ENCODE data around the gene GPN3.
"Not testable (repeated sequence)": the region's sequence is repeated elsewhere in the genome, so short reads cannot be mapped to it uniquely, and the experiment has no call there.

The GPN3 gene

DNA sequence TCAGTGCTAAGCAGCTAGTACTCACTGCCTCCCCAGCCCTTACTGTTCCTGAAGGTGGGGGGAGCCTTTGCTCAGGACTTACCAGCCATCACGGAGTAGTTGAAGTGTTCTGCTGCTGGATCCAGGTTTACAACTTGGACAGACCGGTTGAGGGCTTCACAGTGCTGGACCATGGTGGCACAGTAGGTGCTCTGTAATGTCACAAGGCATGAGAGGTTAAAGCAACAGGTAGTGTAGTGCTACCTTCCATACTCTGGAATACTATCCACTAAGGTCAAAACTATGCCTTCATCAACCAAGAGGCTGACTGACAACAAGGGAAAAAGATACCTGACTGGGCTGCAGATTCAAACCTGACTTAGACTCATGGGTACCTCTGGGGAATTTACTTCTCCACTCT lies 3.0 kb downstream of the GPN3 start:
- H3K9me3 Mint-ChIP-seq = no peaks in the 10 kb centered on the region
- peaks cover 38% of the 10 kb centered on the region for H3K4me1 Mint-ChIP-seq
- ATAC-seq (no peak), DNase-seq (ENCODE audit: low spot score in 2 of 2) (no peak)
- no peak overlapping the region for H3K4me3 Mint-ChIP-seq
- H3K27ac Mint-ChIP-seq = no peak overlapping the region
- peaks cover 68% of the 10 kb centered on the region for H3K36me3 Mint-ChIP-seq

DNA sequence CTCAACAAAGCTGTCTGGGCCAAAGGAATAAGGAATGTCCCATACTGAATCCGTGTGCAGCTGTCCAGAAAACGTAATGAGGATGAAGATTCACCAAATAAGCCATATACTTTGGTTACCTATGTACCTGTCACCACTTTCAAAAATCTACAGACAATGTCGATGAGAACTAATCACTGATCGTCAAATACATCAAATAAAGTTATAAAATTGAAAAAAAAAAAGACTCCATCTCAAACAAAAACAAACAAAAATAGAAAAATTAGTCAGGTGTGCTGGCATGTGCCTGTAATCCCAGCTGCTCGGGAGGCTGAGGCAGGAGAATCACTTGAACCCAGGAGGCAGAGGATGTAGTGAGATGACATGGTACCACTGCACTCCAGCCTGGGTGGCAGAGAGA lies 6.9 kb downstream of the GPN3 start:
- not testable (repeated sequence) for H3K9me3 Mint-ChIP-seq

DNA sequence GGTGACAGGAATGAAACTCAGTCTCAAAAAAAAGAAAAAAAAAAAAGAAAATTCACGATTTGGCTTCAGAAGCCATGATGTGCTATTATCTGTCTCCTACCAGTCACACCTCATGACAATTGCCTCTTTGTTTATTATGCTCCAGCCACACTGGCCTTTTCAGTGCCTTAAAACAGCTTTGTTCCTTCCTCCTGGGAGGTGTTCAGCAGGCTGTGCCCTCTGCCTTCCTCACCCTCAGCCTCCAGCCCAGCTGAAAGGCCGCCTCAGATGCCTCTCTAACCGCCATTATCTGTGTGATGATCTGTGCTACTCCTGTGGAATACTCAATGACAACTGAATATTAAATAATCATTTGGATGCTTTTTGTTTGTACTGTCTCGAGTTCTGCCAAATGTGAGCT lies 9.3 kb downstream of the GPN3 start:
- ATAC-seq = no peak
- Mint-ChIP-seq H3K4me1 (peaks cover 7% of the 10 kb centered on the region), H3K27ac (peak overlapping the region; percentile 4), H3K4me3 (no peak overlapping the region), H3K36me3 (peaks cover 91% of the 10 kb centered on the region), H3K9me3 (no peaks in the 10 kb centered on the region)
- no peak for DNase-seq (ENCODE audit: low spot score in 2 of 2)

More for the DNA sequence above, 6.9 kb downstream of the GPN3 start:
- H3K36me3 Mint-ChIP-seq = peaks cover 84% of the 10 kb centered on the region
- not testable (repeated sequence) for H3K4me1 Mint-ChIP-seq; DNase-seq (ENCODE audit: low spot score in 2 of 2); ATAC-seq; H3K4me3 Mint-ChIP-seq
- peak overlapping the region; percentile 39 for H3K27ac Mint-ChIP-seq

DNA sequence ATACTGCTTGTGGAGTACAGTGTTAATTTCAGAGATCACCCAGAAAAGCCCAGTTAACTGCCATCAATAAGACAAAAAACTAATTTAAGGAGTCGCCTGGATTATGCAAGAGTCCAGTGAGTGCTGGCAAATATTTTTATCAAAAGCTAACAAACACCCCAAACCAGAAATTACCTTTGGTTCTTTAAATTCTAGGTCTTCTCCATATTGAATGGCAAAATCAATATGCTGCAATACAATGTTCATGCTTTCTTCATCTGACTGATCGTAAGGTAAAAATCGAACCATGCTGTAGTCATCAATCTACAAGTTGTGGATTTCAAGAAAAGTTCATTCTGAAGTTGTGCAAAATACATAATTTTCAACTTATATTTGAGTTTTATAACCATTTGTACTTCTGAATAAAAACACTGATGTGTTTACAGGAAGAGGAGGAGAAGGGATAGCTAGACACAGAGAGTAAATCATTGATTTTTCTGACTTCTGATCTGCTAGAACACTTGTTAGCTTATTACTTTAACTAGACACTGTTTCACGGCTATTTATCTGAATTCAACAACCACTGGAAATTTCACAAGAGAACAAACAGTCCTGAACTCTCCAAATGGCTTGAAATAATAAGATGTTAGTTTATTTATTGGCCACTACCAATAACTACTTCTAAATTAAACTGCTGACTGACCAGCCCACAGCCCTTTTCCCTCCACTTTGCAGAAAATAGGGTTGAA lies 14.3 kb downstream of the GPN3 start:
- peaks cover 23% of the 10 kb centered on the region for H3K4me1 Mint-ChIP-seq
- no peak overlapping the region for H3K4me3 Mint-ChIP-seq
- no peak overlapping the region for H3K27ac Mint-ChIP-seq
- DNase-seq (ENCODE audit: low spot score in 2 of 2) = no peak
- peaks cover 82% of the 10 kb centered on the region for H3K36me3 Mint-ChIP-seq
- H3K9me3 Mint-ChIP-seq = no peaks in the 10 kb centered on the region
- no peak for ATAC-seq

DNA sequence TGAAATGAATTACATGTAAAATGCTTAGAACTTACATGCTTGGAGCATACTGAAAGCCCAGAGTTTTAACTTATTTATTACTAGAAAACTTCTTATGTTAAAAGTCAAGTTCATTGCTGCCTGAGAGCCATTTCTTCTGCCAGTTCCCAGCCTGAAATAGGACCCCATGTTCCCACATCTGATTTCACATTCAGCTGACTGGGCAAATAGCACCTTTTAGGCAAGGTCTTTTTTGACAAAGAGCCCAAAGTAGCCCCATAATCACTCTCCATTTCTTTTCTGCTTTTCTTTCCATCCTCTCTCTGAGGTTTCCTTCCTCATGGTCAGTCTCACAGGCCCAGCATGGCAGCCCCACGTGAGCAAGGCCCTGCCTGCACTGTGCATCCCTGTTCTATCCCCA lies 16.8 kb downstream of the GPN3 start:
- no peak for ATAC-seq
- H3K4me3 Mint-ChIP-seq = peak overlapping the region; percentile 100
- H3K4me1 Mint-ChIP-seq = peaks cover 41% of the 10 kb centered on the region
- H3K9me3 Mint-ChIP-seq = no peaks in the 10 kb centered on the region
- peak overlapping the region; percentile 100 for H3K27ac Mint-ChIP-seq
- H3K36me3 Mint-ChIP-seq = peaks cover 82% of the 10 kb centered on the region
- no peak for DNase-seq (ENCODE audit: low spot score in 2 of 2)

DNA sequence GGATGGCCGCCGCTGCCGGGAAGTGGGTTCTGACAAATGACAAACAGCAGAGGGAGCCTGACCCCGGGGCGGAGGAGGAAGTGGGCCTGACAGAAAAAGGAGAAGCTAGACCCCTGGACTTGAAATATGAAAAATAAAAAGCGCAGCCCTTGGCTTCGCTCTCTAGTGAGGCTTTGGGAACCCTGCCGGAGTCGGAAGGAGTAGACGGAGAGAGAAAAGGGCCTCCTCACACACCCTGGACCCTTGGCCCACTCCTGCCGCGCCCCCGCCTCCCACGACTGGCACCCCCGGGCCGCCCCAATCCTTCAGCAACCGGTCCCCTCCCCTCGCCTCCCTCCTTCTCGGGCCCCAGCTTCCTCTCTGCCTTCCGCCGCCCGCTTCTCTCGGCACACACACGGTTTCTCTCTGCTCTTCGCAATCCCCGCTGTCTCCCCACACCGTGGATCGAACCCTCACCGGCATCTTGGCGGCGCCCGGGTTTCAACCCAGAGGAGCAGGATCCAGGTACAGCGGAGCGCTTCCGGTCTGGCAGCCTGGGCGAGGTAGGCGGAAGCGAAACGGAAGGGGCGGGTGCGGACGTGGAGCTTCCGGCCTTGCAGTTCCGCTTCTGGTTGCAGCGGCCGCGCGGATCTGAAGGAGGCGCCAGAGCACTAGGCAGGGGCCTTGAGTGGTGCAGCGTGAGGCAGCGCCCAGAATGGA lies 18.1 kb downstream of the GPN3 start, which contains the start of gene ARPC3:
Gene ARPC3, minus strand, starts transcription at position 539 of the 699 bp plus-strand sequence. Its CDS starts 77 bp downstream, at position 462.
- H3K36me3 Mint-ChIP-seq = peaks cover 82% of the 10 kb centered on the region
- DNase-seq (ENCODE audit: low spot score in 2 of 2) = peak; percentile 81 to 95
- H3K27ac Mint-ChIP-seq = peak within 1 kb of the TSS; percentile 100
- peak; percentile 99 for ATAC-seq
- H3K4me1 Mint-ChIP-seq = peaks cover 47% of the 10 kb centered on the region
- no peaks in the 10 kb centered on the region for H3K9me3 Mint-ChIP-seq
- peak within 1 kb of the TSS; percentile 100 for H3K4me3 Mint-ChIP-seq

DNA sequence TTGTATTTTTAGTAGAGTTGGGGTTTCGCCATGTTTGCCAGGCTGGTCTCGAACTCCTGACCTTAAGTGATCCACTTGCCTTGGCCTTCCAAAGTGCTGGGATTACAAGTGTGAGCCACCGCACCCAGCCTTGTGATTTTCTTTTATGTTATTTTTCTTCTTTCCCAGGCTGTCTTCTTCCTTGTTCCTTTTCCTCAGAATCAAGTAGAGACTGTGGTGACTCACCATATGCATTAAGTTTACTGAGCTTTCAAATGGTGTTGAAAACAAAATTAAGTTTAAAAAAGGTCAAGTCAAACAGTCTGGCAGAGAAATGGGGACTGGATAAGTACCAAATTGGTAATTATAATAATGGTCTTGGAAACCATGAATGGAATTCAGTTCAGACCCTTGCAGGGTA lies 23.6 kb downstream of the GPN3 start:
- Mint-ChIP-seq H3K36me3 (peaks cover 100% of the 10 kb centered on the region), H3K4me1 (peaks cover 35% of the 10 kb centered on the region), H3K4me3 (no peak overlapping the region), H3K27ac (no peak overlapping the region), H3K9me3 (no peaks in the 10 kb centered on the region)
- DNase-seq (ENCODE audit: low spot score in 2 of 2) = no peak
- no peak for ATAC-seq

DNA sequence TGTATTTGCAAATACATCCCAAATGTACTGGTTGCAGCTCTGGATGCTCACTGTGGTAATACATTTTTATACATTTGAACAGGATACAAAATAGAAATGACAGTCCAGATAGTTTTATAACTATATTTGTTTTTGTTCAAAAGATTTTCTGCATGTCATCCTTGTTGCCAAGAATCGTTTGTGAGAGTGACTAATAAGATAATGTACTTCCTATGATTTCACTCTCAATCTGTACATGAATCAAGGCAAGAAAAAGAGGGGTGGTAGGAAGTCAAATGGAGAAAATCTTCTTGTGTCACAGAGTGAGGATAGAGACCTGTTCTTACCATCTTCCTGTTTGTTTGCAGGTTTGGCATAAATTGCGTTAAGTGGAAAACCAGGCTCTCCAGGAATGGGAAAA lies 31.8 kb downstream of the GPN3 start:
- Mint-ChIP-seq H3K9me3 (no peaks in the 10 kb centered on the region), H3K27ac (no peak overlapping the region), H3K4me1 (no peaks in the 10 kb centered on the region), H3K4me3 (no peak overlapping the region), H3K36me3 (peaks cover 93% of the 10 kb centered on the region)
- DNase-seq (ENCODE audit: low spot score in 2 of 2) (no peak), ATAC-seq (no peak)

DNA sequence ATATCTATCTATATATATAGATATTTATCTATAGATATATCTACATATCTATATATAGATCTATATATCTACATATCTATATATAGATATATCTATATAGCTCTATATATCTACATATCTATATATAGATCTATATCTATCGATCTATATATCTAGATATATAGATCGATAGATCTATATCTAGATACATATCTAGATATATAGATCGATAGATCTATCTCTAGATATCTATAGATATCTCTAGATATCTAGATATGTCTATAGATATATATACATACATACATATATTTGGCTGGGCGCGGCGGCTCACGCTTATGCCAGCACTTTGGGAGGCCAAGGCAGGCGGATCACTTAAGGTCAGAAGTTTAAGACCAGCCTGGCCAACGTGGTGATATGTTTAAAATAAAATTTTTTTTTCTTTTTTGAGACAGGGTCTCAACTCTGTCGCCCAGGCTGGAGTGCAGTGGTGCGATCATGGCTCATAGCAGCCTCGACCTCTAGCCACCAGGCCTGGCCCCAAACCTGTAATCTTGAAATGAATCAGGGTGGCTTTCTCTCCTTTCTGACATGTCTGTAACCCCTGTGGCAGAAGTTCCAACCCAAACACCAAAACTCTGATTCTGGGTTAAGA lies 36.0 kb downstream of the GPN3 start:
- peak overlapping the region; percentile 99 for H3K4me3 Mint-ChIP-seq
- H3K27ac Mint-ChIP-seq = peak overlapping the region; percentile 99
- peaks cover 53% of the 10 kb centered on the region for H3K36me3 Mint-ChIP-seq
- DNase-seq (ENCODE audit: low spot score in 2 of 2) (peak in 1 of 2 donors; percentile 54), ATAC-seq (peak; percentile 78)
- no peaks in the 10 kb centered on the region for H3K9me3 Mint-ChIP-seq
- no peaks in the 10 kb centered on the region for H3K4me1 Mint-ChIP-seq

DNA sequence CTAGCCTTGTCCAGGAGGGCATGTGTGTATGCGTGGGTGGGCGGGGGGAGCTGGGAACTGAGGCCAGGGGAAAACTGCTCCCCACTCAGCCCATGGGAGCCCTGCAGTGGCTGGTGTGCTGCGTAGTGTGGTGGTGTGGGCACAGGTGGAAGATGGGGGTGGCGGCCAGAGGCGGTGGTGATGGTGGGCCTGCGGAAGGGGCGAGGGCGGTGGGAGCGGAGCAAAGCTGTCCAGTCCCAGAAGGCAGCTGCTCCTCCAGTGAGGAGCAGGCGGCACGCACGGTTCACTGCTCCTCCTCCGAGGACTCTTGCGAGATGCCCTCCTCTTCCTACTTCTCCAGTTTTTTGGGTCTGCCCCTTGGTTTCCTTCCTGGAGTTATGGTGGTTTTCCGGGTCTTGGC lies 38.4 kb downstream of the GPN3 start:
- not testable (repeated sequence) for H3K27ac Mint-ChIP-seq

DNA sequence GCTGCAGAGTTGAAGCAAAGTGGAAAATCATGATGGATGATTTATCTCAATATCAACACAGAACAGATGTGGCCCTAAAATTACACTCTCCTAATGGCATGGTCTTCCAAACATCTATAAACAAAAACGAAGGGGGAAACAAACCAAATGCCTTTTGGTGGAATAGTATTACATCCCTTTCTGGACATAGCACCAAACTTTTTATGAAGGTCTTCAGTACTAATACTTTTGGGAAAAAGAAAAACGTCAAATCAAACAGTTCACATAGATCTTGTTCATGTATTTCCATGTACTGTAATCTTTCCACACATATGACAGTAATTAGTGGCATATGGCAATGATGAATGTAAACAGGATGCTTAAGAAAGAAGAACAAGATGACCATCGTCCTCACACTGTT lies 41.7 kb downstream of the GPN3 start:
- DNase-seq (ENCODE audit: low spot score in 2 of 2) = no peak
- Mint-ChIP-seq H3K4me1 (no peaks in the 10 kb centered on the region), H3K36me3 (peaks cover 3% of the 10 kb centered on the region), H3K4me3 (no peak overlapping the region), H3K27ac (no peak overlapping the region), H3K9me3 (no peaks in the 10 kb centered on the region)
- ATAC-seq = no peak

More for the DNA sequence above, 38.4 kb downstream of the GPN3 start:
- not testable (repeated sequence) for ATAC-seq; H3K9me3 Mint-ChIP-seq; H3K4me3 Mint-ChIP-seq; DNase-seq (ENCODE audit: low spot score in 2 of 2); H3K4me1 Mint-ChIP-seq
- H3K36me3 Mint-ChIP-seq = peaks cover 29% of the 10 kb centered on the region

DNA sequence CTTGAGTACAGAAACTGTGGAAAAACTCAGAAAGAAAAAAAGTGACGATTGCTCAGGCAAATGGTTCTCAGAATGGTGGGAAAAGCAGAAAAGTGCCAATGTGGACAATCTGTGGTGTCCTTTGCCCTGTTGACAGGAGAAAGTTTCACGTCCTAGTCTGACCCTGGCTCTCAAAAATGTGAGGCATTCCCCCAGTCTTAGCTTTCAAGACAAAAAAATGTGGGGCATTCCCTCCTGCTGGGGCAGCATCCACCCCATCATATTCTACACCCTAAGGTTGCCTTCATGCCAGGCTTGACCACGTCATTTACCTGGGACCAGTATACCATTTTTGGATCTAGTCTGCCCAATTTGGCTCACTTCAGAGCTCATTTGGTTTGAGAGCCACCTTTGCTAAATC lies 43.8 kb downstream of the GPN3 start:
- Mint-ChIP-seq H3K27ac (no peak overlapping the region), H3K4me3 (no peak overlapping the region), H3K4me1 (no peaks in the 10 kb centered on the region), H3K36me3 (no peaks in the 10 kb centered on the region), H3K9me3 (no peaks in the 10 kb centered on the region)
- no peak for ATAC-seq
- DNase-seq (ENCODE audit: low spot score in 2 of 2) = no peak

DNA sequence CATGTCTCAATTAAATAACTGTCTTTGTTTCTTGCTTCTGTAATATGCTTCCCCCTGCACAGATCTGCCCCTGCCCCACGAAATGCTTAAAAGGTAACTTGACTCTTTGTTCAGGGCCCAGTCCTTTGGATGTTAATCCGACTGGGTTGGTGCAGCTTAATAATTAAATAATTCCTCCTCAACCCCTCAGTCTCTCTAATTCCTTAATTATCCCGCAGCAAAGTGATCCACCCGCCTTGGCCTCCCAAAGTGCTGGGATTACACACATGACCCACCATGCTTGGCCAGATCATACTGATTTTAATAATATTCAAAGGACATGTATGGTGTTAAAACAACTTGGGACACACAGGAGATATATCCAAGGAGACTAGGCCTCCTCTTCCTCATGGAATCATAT lies 46.4 kb downstream of the GPN3 start:
- no peak for DNase-seq (ENCODE audit: low spot score in 2 of 2)
- H3K4me3 Mint-ChIP-seq = no peak overlapping the region
- H3K4me1 Mint-ChIP-seq = no peaks in the 10 kb centered on the region
- no peaks in the 10 kb centered on the region for H3K9me3 Mint-ChIP-seq
- no peaks in the 10 kb centered on the region for H3K36me3 Mint-ChIP-seq
- ATAC-seq = no peak
- no peak overlapping the region for H3K27ac Mint-ChIP-seq

DNA sequence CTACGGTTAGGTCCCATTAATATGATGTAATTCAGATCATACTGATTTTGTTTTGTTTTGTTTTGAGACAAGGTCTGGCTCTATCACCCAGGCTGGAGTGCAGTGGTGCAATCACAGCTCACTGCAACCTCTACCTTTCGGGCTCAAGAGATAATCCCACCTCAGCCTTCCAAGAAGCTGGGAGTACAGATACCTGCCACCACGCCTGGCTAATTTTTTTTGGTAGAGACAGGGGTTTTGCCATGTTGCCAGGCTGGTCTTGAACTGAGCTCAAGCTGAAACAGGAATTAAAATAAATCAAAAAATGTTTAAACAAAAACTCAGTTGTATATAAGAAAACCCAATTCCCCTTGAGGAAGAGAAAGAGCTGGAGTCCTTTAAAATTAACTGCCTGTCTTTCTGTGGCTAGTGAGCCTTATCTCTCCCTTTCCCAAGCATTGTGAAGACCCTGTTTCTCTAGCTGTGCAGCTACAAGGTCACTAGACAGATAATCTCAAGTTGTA lies 46.8 kb downstream of the GPN3 start:
- H3K27ac Mint-ChIP-seq = no peak overlapping the region
- H3K4me1 Mint-ChIP-seq = no peaks in the 10 kb centered on the region
- no peak for DNase-seq (ENCODE audit: low spot score in 2 of 2)
- no peaks in the 10 kb centered on the region for H3K9me3 Mint-ChIP-seq
- ATAC-seq = no peak
- H3K4me3 Mint-ChIP-seq = no peak overlapping the region
- H3K36me3 Mint-ChIP-seq = no peaks in the 10 kb centered on the region

DNA sequence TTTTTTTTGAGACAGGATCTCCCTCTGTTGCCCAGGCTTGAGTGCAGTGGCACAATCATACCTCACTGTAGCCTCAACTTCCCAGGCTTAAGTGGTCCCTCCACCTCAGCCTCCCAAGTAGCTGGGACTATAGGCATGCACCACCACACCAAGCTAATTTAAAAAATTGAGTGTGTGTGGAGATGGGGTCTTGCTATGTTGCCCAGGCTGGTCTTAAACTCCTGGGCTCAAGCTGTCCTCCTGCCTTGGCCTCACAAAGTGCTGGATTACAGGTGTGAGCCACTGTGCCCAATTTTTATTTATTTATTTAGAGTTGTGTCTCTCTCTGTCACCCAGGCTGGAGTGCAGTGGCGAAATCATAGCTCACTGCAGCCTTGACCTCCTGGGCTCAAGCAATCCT lies 47.4 kb downstream of the GPN3 start:
- not testable (repeated sequence) for H3K9me3 Mint-ChIP-seq; H3K4me3 Mint-ChIP-seq; H3K27ac Mint-ChIP-seq; H3K36me3 Mint-ChIP-seq; DNase-seq (ENCODE audit: low spot score in 2 of 2); ATAC-seq; H3K4me1 Mint-ChIP-seq
